Hindlimb muscle (tissue), 1 donor: ENCODE results near the gene UGT1A8. TPM values are rescaled to one million over a fixed set of nuclear protein-coding genes. Genes with fewer than 3 reads are reported as not detected.

Experiments
- DNase-seq: peaks from one replicate; pipeline ENCODE4 v3.0.0-alpha.2; 2013
- polyA plus RNA-seq: library from polyadenylated mRNA; unstranded; fragments of 120-200 nt; gene quantifications from one replicate; pipeline ENCODE4 v1.2.1, GENCODE V29; 2013; ENCODE audit not compliant: insufficient read length

UGT1A8 gene
- polyA plus RNA-seq, 1 donor: not detected

DNA sequence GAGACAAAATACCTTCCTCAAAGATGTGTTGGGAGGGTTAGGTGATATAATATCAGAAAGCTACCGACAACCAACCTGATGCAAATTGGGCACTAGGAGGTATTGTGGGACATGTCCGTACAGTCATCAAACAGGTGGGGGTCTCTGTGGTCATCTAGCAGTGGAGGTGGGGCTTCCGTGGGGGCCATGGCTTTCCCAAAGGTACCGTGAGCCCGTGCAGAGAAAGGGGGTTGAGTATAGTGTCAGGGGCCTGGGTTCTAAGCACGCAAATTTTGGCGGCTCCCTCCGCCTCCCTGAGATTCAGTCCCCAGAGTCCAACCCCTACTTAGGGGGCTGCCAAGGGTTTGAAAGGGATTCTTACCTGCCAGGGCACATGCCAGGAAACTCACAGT is 204.3 kb downstream of the UGT1A8 start:
- DNase-seq: no peak

DNA sequence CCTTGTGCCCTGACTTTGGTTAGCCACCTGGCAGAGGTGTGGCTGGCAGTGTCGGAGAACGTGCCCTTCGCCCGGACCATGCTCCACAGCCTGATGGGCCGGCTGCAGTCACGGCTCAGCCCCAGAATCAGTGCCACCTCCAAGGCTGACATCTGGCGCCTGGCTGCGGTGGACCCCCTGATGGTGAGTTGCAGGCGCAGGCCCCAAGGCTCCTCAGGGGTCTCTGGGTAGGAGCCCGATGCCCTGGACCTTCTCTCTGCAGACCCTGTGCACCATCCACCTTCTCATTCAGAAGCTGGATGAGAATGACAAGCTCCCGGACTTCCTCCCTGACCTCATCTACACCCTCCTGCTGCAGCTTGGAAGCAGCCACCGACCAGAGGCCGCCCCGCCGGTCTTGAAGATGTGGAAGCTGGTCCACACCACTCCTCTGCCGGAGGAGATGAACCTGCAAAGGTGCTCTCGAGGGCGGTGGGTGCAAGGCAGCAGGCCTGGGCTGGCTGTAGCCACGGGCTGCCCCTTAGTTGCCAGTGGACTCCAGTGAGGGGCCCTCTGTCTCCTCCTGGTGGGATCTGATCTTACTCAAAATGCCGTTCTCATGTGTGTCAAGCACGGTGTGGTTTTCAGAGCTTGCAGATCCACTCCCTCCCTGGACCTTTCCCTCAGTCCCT is 204.8 kb downstream of the UGT1A8 start:
- DNase-seq: no peak

Other genes starting within 250 kb of the UGT1A8 start
- 26.7 TPM for gene USP40, start 50.9 kb upstream of the UGT1A8 start, polyA plus RNA-seq
- not detected for gene UGT1A10, start 18.8 kb downstream of the UGT1A8 start, polyA plus RNA-seq
- not detected for gene UGT1A9, start 54.3 kb downstream of the UGT1A8 start, polyA plus RNA-seq
- not detected for gene UGT1A7, start 64.3 kb downstream of the UGT1A8 start, polyA plus RNA-seq
- gene UGT1A6, start 75.3 kb downstream of the UGT1A8 start, polyA plus RNA-seq: not detected
- not detected for gene UGT1A5, start 95.3 kb downstream of the UGT1A8 start, polyA plus RNA-seq
- not detected for gene UGT1A4, start 101.1 kb downstream of the UGT1A8 start, polyA plus RNA-seq
- gene UGT1A3, start 111.4 kb downstream of the UGT1A8 start, polyA plus RNA-seq: not detected
- not detected for gene UGT1A1, start 142.6 kb downstream of the UGT1A8 start, polyA plus RNA-seq
- not detected for gene MROH2A, start 160.7 kb downstream of the UGT1A8 start, polyA plus RNA-seq
- gene HJURP, start 236.9 kb downstream of the UGT1A8 start, polyA plus RNA-seq: 7.5 TPM